B cell (primary cell): Measurements from ENCODE around the gene CLCN7. TPM values are rescaled to one million over a fixed set of nuclear protein-coding genes. Genes with fewer than 3 reads are reported as not detected.

Experiments
- ATAC-seq: fragments of 200-7000 bp; cut with Tn5 transposase; one replicate; pipeline ENCODE4 v1.10.0; 2021; ENCODE audit warnings: low read depth, mild to moderate bottlenecking, moderate number of reproducible peaks, moderate library complexity
- CTCF ChIA-PET: fragments of 350-600 bp; sonication (Branson Sonifier 250); formaldehyde crosslinking; loops from one replicate; lab custom pipeline; 2021; ENCODE audit warnings: antibody characterized with exemption, inconsistent platforms; lab: Charles Lee
- POLR2A ChIA-PET: fragments of 350-600 bp; sonication (Branson Sonifier 250); formaldehyde crosslinking; loops from one replicate; lab custom pipeline; 2021; ENCODE audit warnings: antibody characterized with exemption; lab: Charles Lee
- DNase-seq: peaks from one replicate; pipeline ENCODE4 v3.0.0; 2013
- H2AFZ ChIP-seq: 2 replicates; pipeline ENCODE4 v1.6.1; 2012; ENCODE audit warnings: mild to moderate bottlenecking, low read depth, low read length; ENCODE audit not compliant: insufficient read depth, poor library complexity, severe bottlenecking
- H3K27ac ChIP-seq, 2 donors: 1 replicate in 1 of 2; 2 replicates in 1 of 2; pipeline ENCODE4 v1.5.1; 2012 to 2013; ENCODE audit warnings: low read length in 2 of 2, mild to moderate bottlenecking in 2 of 2, moderate library complexity in 1 of 2
- H3K27me3 ChIP-seq, 4 experiments: fragments of 200-600 bp in 1 of 4; sonication (generic) in 1 of 4; replicated peaks in 1 of 4; 1 replicate in 2 of 4; 2 replicates in 2 of 4; pipeline versions ENCODE4 v1.6.1 to v1.7.0; 2013 to 2016; ENCODE audit warnings: low read length in 3 of 4, mild to moderate bottlenecking in 2 of 4, mixed read lengths in 1 of 4, moderate library complexity in 1 of 4; ENCODE audit not compliant: insufficient read depth in 4 of 4, control insufficient read depth in 3 of 4; ENCODE audit errors: control extremely low read depth in 1 of 4
- H3K36me3 ChIP-seq, 2 experiments: replicated peaks in 1 of 2; 1 replicate in 1 of 2; 2 replicates in 1 of 2; pipeline versions ENCODE4 v1.6.1 to v1.7.1; 2013; ENCODE audit warnings: low read length in 1 of 2; ENCODE audit not compliant: insufficient read depth in 2 of 2, control insufficient read depth in 1 of 2; ENCODE audit errors: control extremely low read depth in 1 of 2, extremely low read depth in 1 of 2
- H3K4me1 ChIP-seq, 2 donors: fragments of 200-600 bp in 1 of 2; sonication (generic) in 1 of 2; 1 replicate in 1 of 2; 2 replicates in 1 of 2; pipeline versions ENCODE4 v1.5.1 to v1.6.1; 2013 to 2017; ENCODE audit warnings: low read length in 2 of 2; ENCODE audit not compliant: control insufficient read depth in 2 of 2, insufficient read depth in 2 of 2
- H3K4me2 ChIP-seq: replicated peaks from 2 replicates; pipeline ENCODE3; 2012; ENCODE audit warnings: mild to moderate bottlenecking, low read depth, low read length; ENCODE audit not compliant: poor library complexity, severe bottlenecking
- H3K4me3 ChIP-seq, 5 experiments: fragments of 200-600 bp in 1 of 5; sonication (generic) in 1 of 5; 1 replicate in 3 of 5; 2 replicates in 2 of 5; pipeline versions ENCODE4 v1.5.1 to v1.7.0; 2011 to 2016; ENCODE audit warnings: low read length in 4 of 5, mild to moderate bottlenecking in 4 of 5, low read depth in 2 of 5, control low read depth in 1 of 5, moderate library complexity in 1 of 5; ENCODE audit not compliant: insufficient read depth in 1 of 5; ENCODE audit errors: control extremely low read depth in 1 of 5, extremely low read depth in 1 of 5
- H3K79me2 ChIP-seq: fragments of 200-600 bp; sonication (generic); one replicate; pipeline ENCODE4 v1.6.0; 2016; ENCODE audit warnings: low read length; ENCODE audit not compliant: control insufficient read depth, insufficient read depth
- H3K9ac ChIP-seq: fragments of 200-600 bp; sonication (generic); 2 replicates; pipeline ENCODE4 v1.6.1; 2017; ENCODE audit warnings: mild to moderate bottlenecking, low read length, moderate library complexity
- H3K9me3 ChIP-seq, 3 donors: one replicate each; pipeline versions ENCODE4 v1.6.1 to v1.7.1; 2013; ENCODE audit warnings: low read length in 2 of 3; ENCODE audit not compliant: control insufficient read depth in 2 of 3, insufficient read depth in 1 of 3; ENCODE audit errors: control extremely low read depth in 1 of 3
- H4K20me1 ChIP-seq: 2 replicates; pipeline ENCODE4 v1.6.0; 2012; ENCODE audit warnings: mild to moderate bottlenecking, low read length; ENCODE audit not compliant: insufficient read depth, control insufficient read depth, poor library complexity, severe bottlenecking
- H3K27ac Mint-ChIP-seq: one replicate; pipeline ENCODE4 v1.8.0; 2021; ENCODE audit warnings: mixed read lengths
- H3K27me3 Mint-ChIP-seq: one replicate; pipeline ENCODE4 v1.8.0; 2021; ENCODE audit warnings: mixed read lengths
- H3K4me1 Mint-ChIP-seq: one replicate; pipeline ENCODE4 v1.8.0; 2021; ENCODE audit warnings: mixed read lengths
- H3K4me3 Mint-ChIP-seq: one replicate; pipeline ENCODE4 v1.8.0; 2021; ENCODE audit warnings: mixed read lengths
- H3K9me3 Mint-ChIP-seq: one replicate; pipeline ENCODE4 v1.8.0; 2022; ENCODE audit warnings: mixed read lengths; ENCODE audit not compliant: insufficient read depth
- CTCF ChIP-seq: fragments of 200-600 bp; IDR thresholded peaks from one replicate; pipeline ENCODE4 v1.8.0; 2022; ENCODE audit warnings: antibody characterized with exemption, mild to moderate bottlenecking
- EZH2 ChIP-seq: IDR thresholded peaks from 2 replicates; pipeline ENCODE4 v1.6.1; 2012; ENCODE audit warnings: borderline replicate concordance, low read depth, mild to moderate bottlenecking, moderate library complexity, low read length; ENCODE audit not compliant: insufficient read depth, poor library complexity, severe bottlenecking
- WGBS: methylation state at CpG from one replicate; pipeline ENCODE4 v1.1.5; 2013; ENCODE audit warnings: missing lambda C conversion rate; ENCODE audit not compliant: insufficient coverage; 5-methylcytosine and 5-hydroxymethylcytosine counted together
- intact Hi-C: fragments of 100-400 bp; cut with micrococcal nuclease; formaldehyde crosslinking; loops from one replicate; pipeline ENCODE4 v1.10.0; 2022
- polyA plus RNA-seq: library from polyadenylated mRNA; depleted of rRNA; stranded (reverse); fragments of >200 nt; gene quantifications from 2 replicates; pipeline ENCODE4 v1.2.3, GENCODE V29; 2012
- total RNA-seq, 2 donors: library from RNA; stranded (reverse); fragments of 120-200 nt in 1 of 2; gene quantifications; 1 replicate in 1 of 2; 2 replicates in 1 of 2; pipeline versions ENCODE4 v1.2.3 to v1.2.4, GENCODE V29; 2013 to 2022

The CLCN7 gene
- total and polyA plus RNA-seq, 2 donors (not counting 1 experiment from before 2014, with no cell fraction given) = 215 to 274 TPM

- DNase-seq (no peak), ATAC-seq (no peak)
- H3K36me3 ChIP-seq = peaks cover 0 to 47% of the 10 kb centered on the region in 2 experiments
- POLR2A ChIA-PET = no interaction called here
- H3K9ac ChIP-seq = no peak overlapping the region
- Mint-ChIP-seq H3K9me3 (no peaks in the 10 kb centered on the region), H3K4me3 (no peak overlapping the region), H3K27me3 (no peaks in the 10 kb centered on the region), H3K4me1 (no peaks in the 10 kb centered on the region), H3K27ac (no peak overlapping the region)
- H3K9me3 ChIP-seq = peaks cover 0 to 6% (median 0%) of the 10 kb centered on the region in 3 donors
- CTCF ChIA-PET = no interaction called here
- no peak for TF ChIP-seq EZH2
- TF ChIP-seq CTCF = no peak
- H3K79me2 ChIP-seq = peaks cover 8% of the 10 kb centered on the region
- H3K4me1 ChIP-seq = no peaks in the 10 kb centered on the region
- H2AFZ ChIP-seq = no peak overlapping the region
- peaks cover 5% of the 10 kb centered on the region for H4K20me1 ChIP-seq
- H3K4me2 ChIP-seq = no peak overlapping the region
- no peak overlapping the region for H3K27ac ChIP-seq
- WGBS = 95% methylated on average over 20 of the region's 22 CpGs
- H3K27me3 ChIP-seq = no peaks in the 10 kb centered on the region
- no peak overlapping the region for H3K4me3 ChIP-seq
- intact Hi-C loops = no loop called here
Observed at GRCh38 chr16:1505912-1506311, 31.1 kb upstream of the CLCN7 start.

- Histone ChIP-seq H3K27me3 (no peaks in the 10 kb centered on the region), H3K36me3 (peaks cover 0 to 51% of the 10 kb centered on the region in 2 experiments), H3K4me2 (no peak overlapping the region), H3K4me3 (no peak overlapping the region), H3K79me2 (peaks cover 8% of the 10 kb centered on the region), H2AFZ (no peak overlapping the region), H3K27ac (no peak overlapping the region), H3K9me3 (peaks cover 0 to 6% (median 0%) of the 10 kb centered on the region in 3 donors), H4K20me1 (peaks cover 12% of the 10 kb centered on the region), H3K9ac (no peak overlapping the region), H3K4me1 (no peaks in the 10 kb centered on the region)
- Mint-ChIP-seq H3K4me3 (no peak overlapping the region), H3K9me3 (no peaks in the 10 kb centered on the region), H3K27me3 (no peaks in the 10 kb centered on the region), H3K27ac (no peak overlapping the region), H3K4me1 (no peaks in the 10 kb centered on the region)
- TF ChIP-seq CTCF = no peak
- no peak for TF ChIP-seq EZH2
- intact Hi-C loops = no loop called here
- ATAC-seq = no peak
- ChIA-PET POLR2A (no interaction called here), CTCF (interaction anchor here (0.7 kb wide), 1 partner anchor 53 kb away, joined by 5 read pairs; no protein-coding TSS in a partner anchor)
- no peak for DNase-seq
- 96% methylated on average over 34 of the region's 37 CpGs for WGBS
Observed at GRCh38 chr16:1505073-1505844, 30.4 kb upstream of the CLCN7 start.
